HTR-8/SVneo (cell line): ENCODE results near the gene TPBG.
"Not testable (repeated sequence)": the region's sequence is repeated elsewhere in the genome, so short reads cannot be mapped to it uniquely, and the experiment has no call there.

Source experiments
- DNase-seq: peaks from one replicate; pipeline ENCODE4 v3.0.0; 2011; ENCODE audit warnings: low spot score, mixed read lengths; ENCODE audit not compliant: insufficient read length
- FAIRE-seq: peaks from 2 replicates; lab custom pipeline; 2011; peaks lifted over from hg19 to GRCh38; lab: Jason Lieb, UNC

TPBG gene

DNA sequence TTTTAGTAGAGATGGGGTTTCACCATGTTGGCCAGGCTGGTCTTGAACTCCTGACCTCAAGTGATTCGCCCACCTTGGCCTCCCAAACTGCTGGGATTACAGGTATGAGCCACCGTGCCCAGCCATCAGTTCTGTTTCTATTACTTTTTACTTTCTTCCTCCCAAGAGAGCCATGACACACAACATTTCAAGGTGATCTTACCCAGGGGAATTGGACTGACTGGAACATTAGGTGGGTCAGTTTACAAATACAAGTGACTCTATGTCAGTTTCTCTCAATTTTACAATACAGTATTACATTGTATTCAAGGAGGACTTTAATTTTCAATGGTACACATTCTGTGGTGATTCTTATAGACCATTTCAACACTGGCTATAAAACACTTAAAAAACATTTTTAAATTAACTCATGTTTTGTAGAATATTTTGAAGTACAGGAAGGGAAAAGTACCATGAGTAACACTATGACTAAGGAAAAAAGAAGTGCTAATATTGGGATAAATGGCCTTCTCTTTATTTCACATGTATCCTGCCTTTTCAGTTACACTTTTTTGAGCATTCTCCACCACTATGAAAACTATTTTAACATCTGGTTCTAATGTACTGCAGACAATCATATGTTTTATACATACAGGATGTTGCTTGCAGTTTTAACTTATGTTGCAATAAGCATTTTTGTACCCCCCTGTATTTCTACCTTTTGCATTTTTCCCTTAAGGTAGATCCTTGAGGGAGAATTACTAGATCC lies 8.4 kb downstream of the TPBG start:
- FAIRE-seq (no peak), DNase-seq (no peak)

DNA sequence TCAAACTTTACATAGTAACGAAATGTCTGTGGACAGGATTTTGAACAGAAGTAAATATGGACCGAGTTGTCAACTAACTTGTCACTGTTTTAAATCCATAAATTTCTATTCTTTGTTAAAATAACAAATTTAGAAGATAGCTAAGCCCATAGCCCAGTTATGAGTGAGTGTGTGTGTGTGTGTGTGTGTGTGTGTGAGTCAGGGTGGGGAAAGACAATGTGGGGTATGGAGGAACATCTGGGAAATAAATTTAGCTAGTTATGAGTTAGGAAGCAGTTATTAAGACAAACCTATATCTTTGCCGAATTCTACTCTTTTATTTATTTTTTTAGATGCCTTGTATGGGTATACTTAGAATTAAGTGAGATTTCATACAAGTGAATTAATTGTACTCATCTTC lies 9.0 kb downstream of the TPBG start:
- no peak for FAIRE-seq
- DNase-seq = no peak

DNA sequence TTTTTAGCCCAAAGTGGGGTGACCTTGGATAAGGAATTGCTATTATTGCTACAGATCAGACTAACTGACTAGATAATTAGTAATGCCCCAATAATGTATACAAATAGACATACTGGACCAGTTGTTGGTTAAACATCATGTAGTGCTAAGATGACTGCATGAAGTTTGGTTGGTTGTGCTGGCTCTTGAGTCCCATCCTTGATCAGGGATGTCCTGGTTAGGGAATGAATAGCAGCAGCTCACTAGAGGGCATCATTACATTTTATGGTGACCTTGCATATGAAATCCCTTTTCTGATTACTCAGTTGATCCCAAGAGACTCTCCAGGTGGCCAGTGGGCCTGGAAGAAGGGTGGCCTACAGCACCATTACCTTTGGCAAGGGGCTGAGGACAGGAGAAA lies 10.9 kb downstream of the TPBG start:
- DNase-seq = no peak
- no peak for FAIRE-seq

DNA sequence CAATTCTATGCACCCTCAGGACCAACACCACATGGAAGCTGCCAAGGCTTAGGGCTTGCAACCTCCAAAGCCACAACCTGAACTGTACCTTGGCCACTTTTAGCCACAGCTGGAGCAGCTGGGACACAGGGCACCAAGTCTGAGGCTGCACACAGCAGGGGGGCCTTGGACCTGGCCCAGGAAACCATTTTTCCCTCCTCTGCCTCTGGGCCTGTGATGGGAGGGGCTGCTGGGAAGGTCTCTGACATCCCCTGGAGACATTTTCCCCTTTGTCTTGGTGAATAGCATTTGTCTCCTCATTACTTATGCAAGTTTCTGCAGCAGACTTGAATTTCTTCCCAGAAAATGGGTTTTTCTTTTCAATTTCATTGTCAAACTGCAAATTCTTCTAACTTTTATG lies 13.0 kb downstream of the TPBG start:
- DNase-seq (no peak), FAIRE-seq (no peak)

DNA sequence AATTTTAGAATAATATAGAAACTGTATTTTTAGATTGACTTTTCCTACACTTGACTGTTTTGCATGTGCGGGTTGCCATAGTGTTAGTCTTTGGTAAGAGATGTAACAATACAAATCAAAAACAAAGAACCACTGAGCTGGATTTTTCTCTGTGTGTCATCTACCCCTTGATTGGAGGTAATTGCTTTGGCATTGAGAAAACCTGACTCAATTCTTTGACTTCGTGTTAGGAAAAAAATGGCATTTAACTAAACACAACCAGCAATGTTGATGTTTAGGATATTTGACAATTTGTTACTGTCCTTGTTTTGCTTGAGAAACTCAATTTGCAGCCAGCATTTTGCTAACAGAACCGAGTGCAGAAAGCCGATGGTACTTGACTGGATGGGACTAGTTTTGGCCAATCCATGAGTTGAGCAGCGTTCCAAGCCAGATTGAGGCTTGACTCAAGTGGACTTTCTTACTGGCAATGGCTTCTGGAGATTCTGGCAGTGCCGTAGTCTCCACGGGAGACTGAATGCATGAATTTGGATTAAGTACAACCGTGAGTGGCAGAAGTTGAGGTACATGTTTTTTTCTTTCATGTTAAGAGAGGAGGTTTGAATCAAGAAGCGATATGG lies 17.1 kb downstream of the TPBG start:
- FAIRE-seq = no peak
- no peak for DNase-seq

DNA sequence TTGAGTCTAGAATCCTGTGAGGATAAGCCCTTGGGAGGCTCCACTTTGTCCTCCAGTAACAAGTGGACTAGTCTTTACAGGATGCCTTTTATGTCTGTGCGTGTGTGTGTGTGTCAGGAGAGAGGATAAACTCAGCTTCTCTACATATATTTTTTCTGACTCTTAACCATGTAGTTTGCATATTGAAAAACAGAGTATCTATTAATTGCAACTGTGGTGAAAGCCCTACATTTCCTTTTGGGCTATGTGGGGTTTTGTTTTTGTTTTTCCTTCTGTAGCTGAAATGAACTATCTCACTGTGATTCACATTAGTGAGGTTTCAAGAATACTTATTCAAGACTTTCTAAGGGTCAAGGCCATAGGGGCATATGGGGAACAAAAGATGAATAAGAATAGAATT lies 17.7 kb downstream of the TPBG start:
- FAIRE-seq (no peak), DNase-seq (no peak)

DNA sequence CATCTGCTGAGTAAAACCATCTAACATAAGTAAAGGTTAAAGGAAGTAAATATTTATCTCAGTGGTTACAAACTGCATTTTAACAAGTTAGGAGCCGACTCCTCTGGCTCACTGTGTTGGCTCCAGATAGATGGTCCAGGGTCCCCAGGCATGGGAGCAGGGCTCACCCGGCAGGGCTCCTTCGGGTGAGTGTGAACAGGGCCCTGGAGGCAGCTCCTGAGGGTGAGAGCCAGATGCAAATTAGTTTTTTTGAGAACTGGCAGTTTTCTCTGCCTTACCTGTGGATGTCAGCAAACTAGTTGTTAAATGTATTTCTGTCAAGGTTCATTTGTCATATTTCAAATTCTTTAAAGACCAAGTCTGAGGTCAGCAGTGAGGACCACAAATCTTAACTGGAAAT lies 21.5 kb downstream of the TPBG start:
- DNase-seq = no peak
- no peak for FAIRE-seq

DNA sequence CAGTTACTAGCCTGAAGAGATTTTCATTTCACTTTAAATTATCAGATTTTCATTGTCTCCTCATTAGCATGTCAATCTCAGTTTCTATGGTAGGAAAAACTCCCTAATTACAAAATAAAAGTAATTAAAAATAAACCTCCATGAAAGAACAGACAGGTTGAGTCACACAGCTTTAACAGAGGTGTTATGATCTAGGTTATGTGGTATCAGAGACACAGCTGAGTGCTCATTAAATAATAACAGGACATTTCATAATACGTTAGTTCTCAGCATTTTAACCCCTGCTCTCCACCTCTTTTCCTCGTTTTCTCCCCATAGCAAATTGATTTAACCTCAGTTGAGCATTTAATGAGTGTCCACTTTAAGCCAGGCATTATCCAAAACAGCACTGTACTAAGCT lies 21.9 kb downstream of the TPBG start:
- no peak for FAIRE-seq

DNA sequence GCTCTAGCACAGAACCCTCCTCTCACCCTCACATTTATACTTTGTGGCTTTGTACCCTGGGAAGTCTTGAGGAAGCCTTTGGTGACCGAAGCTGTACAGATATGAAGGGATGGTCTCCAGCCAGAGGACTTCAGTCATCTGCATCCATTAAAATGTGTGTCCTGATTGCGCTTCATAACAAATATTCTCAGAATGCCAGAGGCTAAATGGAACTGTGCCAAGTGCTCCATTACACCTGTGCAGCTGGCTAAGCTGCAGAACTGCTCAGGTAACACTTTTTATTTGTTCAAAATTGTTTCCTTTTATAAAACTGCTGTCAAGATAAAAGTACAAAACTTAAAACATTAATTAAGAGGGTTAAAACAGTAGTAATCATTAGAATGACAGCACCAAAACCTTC lies 22.3 kb downstream of the TPBG start:
- DNase-seq (no peak), FAIRE-seq (no peak)

More for the DNA sequence above, 21.9 kb downstream of the TPBG start:
- DNase-seq = no peak

DNA sequence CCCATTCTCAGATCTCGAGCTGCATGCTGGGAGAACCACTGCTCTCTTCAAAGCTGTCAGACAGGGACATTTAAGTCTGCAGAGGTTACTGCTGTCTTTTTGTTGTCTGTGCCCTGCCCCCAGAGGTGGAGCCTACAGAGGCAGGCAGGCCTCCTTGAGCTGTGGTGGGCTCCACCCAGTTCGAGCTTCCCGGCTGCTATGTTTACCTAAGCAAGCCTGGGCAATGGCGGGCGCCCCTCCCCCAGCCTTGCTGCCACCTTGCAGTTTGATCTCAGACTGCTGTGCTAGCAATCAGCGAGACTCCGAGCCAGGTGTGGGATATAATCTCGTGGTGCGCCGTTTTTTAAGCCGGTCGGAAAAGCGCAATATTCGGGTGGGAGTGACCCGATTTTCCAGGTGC lies 31.2 kb downstream of the TPBG start:
- DNase-seq, FAIRE-seq: not testable (repeated sequence)

DNA sequence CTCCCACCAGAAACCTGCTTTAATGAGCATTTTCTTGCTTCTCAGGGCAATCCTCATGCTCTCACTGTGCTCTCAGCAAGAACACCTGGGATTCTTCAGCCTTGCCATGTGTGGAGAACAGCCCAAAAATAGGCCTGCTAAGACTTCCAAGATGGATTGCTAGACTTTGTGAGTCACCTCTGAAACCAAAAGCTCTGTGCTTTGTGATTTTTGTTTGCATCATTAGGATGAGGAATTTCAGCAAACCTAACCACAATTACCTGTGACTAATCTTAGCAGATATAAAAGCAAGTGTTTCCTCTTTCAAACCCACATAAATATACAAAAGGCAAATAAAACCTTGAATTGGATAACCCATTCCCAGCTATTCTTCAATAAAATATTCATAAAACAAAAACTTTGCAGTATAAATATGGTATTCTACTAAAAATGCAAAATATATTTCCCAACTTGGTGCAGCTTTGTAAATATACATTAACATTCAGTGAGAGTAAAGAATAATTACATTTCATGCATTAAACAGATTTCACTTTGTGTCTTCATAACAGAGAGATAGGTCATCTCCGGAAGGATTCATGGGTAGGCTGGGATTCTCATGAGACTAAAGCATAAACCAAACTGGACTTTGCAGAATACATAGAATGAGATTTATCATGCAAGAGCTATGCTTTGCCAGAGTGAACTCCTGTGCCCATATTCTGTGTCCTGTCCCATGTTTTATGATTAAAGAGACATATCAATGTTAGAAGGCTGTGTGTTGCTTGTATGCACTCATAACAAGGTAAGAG lies 33.5 kb downstream of the TPBG start:
- DNase-seq (peak; percentile 51), FAIRE-seq (no peak)

DNA sequence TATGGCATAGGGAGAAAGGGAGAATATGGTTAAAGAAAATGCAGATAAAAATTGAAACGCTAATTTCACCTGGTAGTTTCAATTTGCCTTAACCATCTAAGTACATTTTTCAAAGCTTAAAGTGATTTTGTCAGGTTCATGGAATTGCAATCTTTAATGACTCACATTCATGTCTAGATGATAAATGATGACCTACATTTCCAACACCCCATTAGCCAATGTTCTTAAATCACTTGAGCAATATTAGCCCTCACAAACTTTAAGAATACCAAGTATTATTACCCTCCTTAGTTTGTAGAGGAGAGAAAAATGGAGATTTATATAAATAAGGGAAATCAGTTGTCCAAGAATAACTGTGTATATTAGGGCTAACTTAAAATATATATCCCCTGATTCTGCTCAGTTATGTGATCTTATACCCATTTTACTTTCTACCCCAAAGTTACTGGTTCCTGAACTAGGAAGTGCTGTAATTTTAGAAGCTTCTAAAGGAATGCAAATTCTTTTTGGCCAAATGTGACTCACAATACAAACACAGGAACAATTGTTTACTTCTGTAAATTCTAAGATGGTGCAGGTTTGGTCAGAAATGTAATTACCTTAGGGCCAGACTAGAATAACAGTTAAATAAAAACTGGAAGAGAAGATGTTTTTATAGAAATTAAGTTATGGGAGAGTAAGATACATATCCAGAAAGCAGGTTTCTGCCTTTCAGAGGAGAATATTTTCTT lies 34.5 kb downstream of the TPBG start:
- FAIRE-seq (no peak), DNase-seq (no peak)

DNA sequence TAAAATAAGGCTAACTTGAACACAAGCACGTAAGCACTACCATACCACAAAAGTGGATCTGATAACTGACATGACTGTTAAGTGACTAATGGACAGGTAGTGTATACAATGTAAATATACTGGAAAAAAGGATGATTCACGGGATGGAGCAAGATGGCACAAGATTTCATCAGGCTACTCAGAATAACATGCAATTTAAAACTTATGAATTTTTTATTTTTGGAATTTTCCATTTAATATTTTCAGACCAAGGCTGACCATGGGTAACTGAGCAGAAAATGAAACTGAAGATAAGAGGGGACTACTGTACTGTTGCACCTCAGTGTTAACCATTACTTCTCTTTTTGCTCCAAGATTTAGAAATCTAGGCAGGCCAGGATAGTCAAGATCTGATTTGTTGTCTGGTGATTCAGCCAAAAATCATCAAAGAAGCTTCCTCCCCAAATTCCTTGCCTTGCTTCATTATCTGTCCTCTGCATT lies 45.4 kb downstream of the TPBG start:
- FAIRE-seq (peak; percentile 28), DNase-seq (no peak)

DNA sequence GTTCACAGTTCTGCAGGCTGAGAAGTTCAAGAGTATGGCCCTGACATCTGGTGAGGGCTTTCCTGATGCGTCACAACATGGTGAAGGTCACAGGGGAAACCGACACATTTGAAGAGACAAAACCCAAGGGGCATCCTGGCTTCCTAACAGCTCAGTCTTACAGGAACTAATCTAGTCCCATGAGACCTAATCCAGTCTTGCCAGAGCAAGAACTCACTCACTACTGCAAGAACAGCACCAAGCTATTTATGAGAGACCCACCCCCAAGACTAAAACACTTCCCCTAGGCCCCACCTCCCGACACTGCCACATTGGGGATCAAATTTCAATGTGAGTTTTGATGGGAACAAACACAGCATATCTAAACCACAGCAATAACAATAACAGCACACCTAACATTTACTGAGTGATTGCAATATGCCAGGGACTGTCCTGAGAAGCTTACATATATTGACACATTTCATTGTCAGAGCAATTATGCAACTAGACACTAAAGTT lies 46.6 kb downstream of the TPBG start:
- no peak for DNase-seq
- FAIRE-seq = no peak

DNA sequence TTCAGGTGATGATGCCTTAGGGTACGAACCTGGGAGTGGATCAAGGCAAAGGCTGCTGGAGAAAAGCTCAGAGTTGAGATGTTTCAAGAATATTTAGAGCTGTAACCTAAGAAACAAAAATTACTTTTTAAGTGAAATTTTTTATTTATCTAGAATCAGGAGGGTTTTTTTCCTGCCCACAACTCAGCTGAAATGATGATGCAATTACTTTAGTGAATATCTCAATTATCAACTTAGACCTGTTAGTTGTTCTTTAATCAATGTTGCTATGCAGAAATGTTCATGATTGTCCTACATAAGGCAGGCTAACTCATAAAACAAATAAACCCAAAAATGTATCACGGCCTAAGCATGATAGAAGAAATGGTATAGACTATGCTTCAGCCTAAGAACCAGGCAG lies 50.3 kb downstream of the TPBG start:
- FAIRE-seq (no peak), DNase-seq (no peak)

DNA sequence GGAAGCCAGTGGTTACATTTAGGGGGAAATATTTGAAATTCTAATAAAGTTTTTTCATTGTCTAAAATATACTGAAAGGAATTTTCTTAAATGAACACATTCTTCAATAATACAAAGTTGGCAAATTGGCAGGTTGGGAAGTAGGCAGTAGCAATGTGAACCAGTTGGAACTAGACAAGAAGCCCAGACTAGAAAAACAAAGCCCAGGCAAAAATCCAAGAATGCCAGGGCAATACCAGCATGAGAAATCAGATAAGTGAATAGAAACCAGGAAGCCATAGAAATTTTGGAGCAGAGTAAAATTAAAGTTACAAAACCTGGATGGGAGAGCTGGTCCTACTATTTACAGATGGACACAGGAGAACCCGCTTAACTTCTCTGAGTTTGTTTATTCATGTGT lies 52.2 kb downstream of the TPBG start:
- no peak for FAIRE-seq

DNA sequence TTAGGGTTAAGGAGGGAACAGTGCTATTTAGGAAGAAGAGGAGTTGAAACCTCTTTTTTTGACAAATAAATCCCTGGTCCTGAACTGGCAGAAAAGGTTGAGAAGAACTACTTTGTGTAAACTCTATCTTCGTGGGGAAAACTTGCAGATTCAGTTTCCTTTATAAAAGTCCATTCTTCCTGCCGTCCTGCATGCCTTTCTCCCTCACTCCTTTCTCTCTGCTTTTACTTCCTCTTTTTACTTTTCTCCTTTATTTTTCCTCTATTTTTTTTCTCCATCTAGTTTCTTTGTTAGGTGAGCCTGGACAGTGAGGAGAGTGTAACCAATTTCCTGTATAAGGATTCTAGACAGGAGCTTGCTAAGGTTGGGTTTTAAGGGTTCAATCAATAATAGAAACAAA lies 52.7 kb downstream of the TPBG start:
- no peak for DNase-seq
- no peak for FAIRE-seq

More for the DNA sequence above, 52.2 kb downstream of the TPBG start:
- DNase-seq = no peak
